HepG2 (cell line): ENCODE results near the gene SCAND1. TPM values are rescaled to one million over a fixed set of nuclear protein-coding genes. Genes with fewer than 3 reads are reported as not detected.

Source experiments
- ELF4 ChIP-seq: sonication (generic); formaldehyde crosslinking; IDR thresholded peaks from 2 replicates; pipeline ENCODE4 v1.5.0; 2020; ENCODE audit warnings: missing genetic modification reagents, mild to moderate bottlenecking, moderate library complexity, borderline replicate concordance
- ETV5 ChIP-seq: IDR thresholded peaks from 2 replicates; pipeline ENCODE4 v1.6.1; 2018; ENCODE audit warnings: missing biosample characterization, missing genetic modification reagents, inconsistent platforms, borderline replicate concordance
- FOSL2 ChIP-seq: sonication (generic); formaldehyde crosslinking; IDR thresholded peaks from 2 replicates; pipeline ENCODE4 v1.4.0; 2020; ENCODE audit warnings: missing genetic modification reagents
- FOXK2 ChIP-seq: fragments of 450-650 bp; IDR thresholded peaks from 2 replicates; pipeline ENCODE4 v1.6.1; 2016
- GTF3A ChIP-seq: sonication (generic); formaldehyde crosslinking; conservative IDR thresholded peaks from 2 replicates; pipeline ENCODE4 v1.4.0; 2020; ENCODE audit warnings: mild to moderate bottlenecking, missing genetic modification reagents
- HBP1 ChIP-seq: IDR thresholded peaks from 2 replicates; pipeline ENCODE4 v1.6.1; 2016; ENCODE audit warnings: low read depth, control low read depth
- HNRNPLL ChIP-seq: fragments of 200-400 bp; formaldehyde crosslinking; IDR thresholded peaks from 2 replicates; pipeline ENCODE4 v1.6.1; 2017; ENCODE audit warnings: mild to moderate bottlenecking, low read depth, low read length; ENCODE audit not compliant: poor library complexity, severe bottlenecking
- KAT2B ChIP-seq: fragments of 150-350 bp; IDR thresholded peaks from 2 replicates; pipeline ENCODE4 v1.6.1; 2014; ENCODE audit warnings: low read depth, low read length, borderline replicate concordance
- KLF16 ChIP-seq, 2 experiments: sonication (generic) in 1 of 2; formaldehyde crosslinking in 1 of 2; IDR thresholded peaks; 2 replicates each; pipeline versions ENCODE4 v1.6.1 to v1.8.0; 2016 to 2023; ENCODE audit warnings: missing genetic modification reagents in 2 of 2, missing compliant biosample characterization in 1 of 2
- PPARG ChIP-seq: conservative IDR thresholded peaks from 2 replicates; pipeline ENCODE4 v1.6.1; 2016; ENCODE audit warnings: missing biosample characterization, missing genetic modification reagents
- PRDM15 ChIP-seq: sonication (generic); formaldehyde crosslinking; IDR thresholded peaks from 2 replicates; pipeline ENCODE4 v1.4.0; 2020; ENCODE audit warnings: missing genetic modification reagents
- RAD51 ChIP-seq: fragments of 450-650 bp; IDR thresholded peaks from 2 replicates; pipeline ENCODE4 v1.6.1; 2016; ENCODE audit warnings: borderline replicate concordance
- U2AF1 ChIP-seq: fragments of 200-400 bp; formaldehyde crosslinking; optimal IDR thresholded peaks from 2 replicates; pipeline ENCODE3; 2017; ENCODE audit warnings: mild to moderate bottlenecking, low read depth, low read length
- YEATS4 ChIP-seq: sonication (generic); formaldehyde crosslinking; IDR thresholded peaks from 2 replicates; pipeline ENCODE4 v1.4.0; 2020; ENCODE audit warnings: missing genetic modification reagents, borderline replicate concordance
- ZFY ChIP-seq: sonication (generic); formaldehyde crosslinking; IDR thresholded peaks from 2 replicates; pipeline ENCODE4 v1.4.0; 2020; ENCODE audit warnings: missing genetic modification reagents
- ZNF33B ChIP-seq: sonication (generic); formaldehyde crosslinking; IDR thresholded peaks from 2 replicates; pipeline ENCODE4 v1.5.1; 2020; ENCODE audit warnings: mild to moderate bottlenecking, missing genetic modification reagents
- ZNF788 ChIP-seq: sonication (generic); formaldehyde crosslinking; IDR thresholded peaks from 2 replicates; pipeline ENCODE4 v1.5.0; 2020; ENCODE audit warnings: mild to moderate bottlenecking, missing genetic modification reagents, borderline replicate concordance
- polyA plus RNA-seq, 8 experiments: library from polyadenylated mRNA; depleted of rRNA in 3 of 8; stranded (reverse) in 7 of 8; unstranded in 1 of 8; fragments of >200 nt; fragmentation: Illumina TruSeq in 4 of 8; extraction: Trizol in 4 of 8; gene quantifications; 2 replicates each; pipeline versions ENCODE4 v1.2.1 to v1.2.3, GENCODE V29; 2011 to 2016; ENCODE audit warnings: low read depth in 4 of 8, missing spikeins in 1 of 8, mixed read lengths in 1 of 8; ENCODE audit not compliant: insufficient read depth in 1 of 8
- total RNA-seq, 5 experiments: library from RNA; depleted of rRNA; stranded (reverse); fragments of >200 nt; fragmentation: Illumina TruSeq; extraction: Trizol; gene quantifications; 2 replicates each; pipeline ENCODE4 v1.2.3, GENCODE V29; 2016; ENCODE audit warnings: low read depth in 1 of 5
- TF ChIP-seq, protein P1 (sequence below), 2 experiments: fragments of 450-650 bp in 1 of 2; sonication (generic) in 1 of 2; formaldehyde crosslinking; IDR thresholded peaks; 2 replicates each; pipeline versions ENCODE4 v1.5.0 to v1.8.0; 2020 to 2022; ENCODE audit warnings: mild to moderate bottlenecking in 1 of 2, missing genetic modification reagents in 1 of 2
- TF ChIP-seq, protein P2 (sequence below): sonication (generic); formaldehyde crosslinking; IDR thresholded peaks from 2 replicates; pipeline ENCODE4 v1.5.0; 2020; ENCODE audit warnings: mild to moderate bottlenecking, low read depth, missing genetic modification reagents, borderline replicate concordance
- TF ChIP-seq, protein P3 (sequence below): sonication (generic); formaldehyde crosslinking; IDR thresholded peaks from 2 replicates; pipeline ENCODE4 v1.4.0; 2020; ENCODE audit warnings: missing genetic modification reagents, borderline replicate concordance

The SCAND1 gene
- total and polyA plus RNA-seq, 2 of the 13 experiments (the other 11 are each of a cell fraction or from before 2014, with no cell fraction given), result 19.3 to 109 TPM

DNA sequence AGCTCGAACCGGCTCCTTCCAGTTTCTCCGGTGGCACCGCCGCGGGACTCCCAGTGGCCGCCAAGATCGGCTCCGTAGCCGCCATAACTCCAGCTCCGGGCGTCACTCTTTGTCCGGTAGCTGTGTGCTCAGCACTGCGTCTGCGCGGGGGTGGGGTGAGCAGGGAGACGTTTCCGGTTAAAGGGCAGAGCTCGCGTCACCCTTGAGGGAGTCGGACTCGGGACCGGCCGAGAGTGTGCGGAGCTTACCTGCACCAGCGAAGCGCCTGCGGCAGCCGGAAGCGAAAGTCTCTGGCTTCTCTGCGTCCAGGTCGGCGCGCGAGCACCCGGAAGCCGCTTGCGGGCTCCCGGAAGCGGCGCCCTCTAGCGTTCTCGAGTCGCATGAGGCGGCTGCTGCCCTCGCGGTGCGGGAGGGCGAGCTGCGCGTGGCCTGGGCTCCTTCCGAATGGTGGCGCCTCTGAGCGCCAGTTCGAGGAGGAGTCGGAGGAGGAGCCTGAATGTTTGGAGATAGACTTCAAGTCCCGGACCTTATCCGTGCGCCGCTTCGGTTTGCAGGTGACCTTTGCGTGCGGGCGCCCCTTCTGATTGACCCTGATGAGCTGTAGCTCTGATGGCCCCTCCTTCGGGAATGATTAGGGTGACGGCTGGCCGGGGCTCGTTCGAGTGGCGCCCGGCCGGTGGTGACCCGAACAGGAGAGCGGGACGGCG lies at the start of gene SCAND1 (continued):
- TF ChIP-seq FOSL2 (CRISPR knock-in tag) (peak; percentile 79), ZNF788 (CRISPR knock-in tag) (peak; percentile 98), RAD51 (no peak), U2AF1 (peak; percentile 97), PPARG (CRISPR knock-in tag) (peak; percentile 76), ETV5 (CRISPR knock-in tag) (peak; percentile 96), ZNF33B (peak; percentile 96), KLF16 (CRISPR knock-in tag; IDR thresholded peaks at IDR 0.05) (peak; percentile 11 to 99; a peak in 3 of 4 replicates), ELF4 (CRISPR knock-in tag) (peak; percentile 93), PRDM15 (peak; percentile 86), HBP1 (peak; percentile 36; the same call in 1 of the 2 replicates), GTF3A (peak; percentile 35; the same call in 1 of the 2 replicates), ZFY (CRISPR knock-in tag) (peak; percentile 84), KAT2B (no peak), YEATS4 (CRISPR knock-in tag) (peak; percentile 93), HNRNPLL (peak; percentile 97), FOXK2 (peak; percentile 44; the same call in 1 of the 2 replicates)
- TF ChIP-seq, protein P1, sequence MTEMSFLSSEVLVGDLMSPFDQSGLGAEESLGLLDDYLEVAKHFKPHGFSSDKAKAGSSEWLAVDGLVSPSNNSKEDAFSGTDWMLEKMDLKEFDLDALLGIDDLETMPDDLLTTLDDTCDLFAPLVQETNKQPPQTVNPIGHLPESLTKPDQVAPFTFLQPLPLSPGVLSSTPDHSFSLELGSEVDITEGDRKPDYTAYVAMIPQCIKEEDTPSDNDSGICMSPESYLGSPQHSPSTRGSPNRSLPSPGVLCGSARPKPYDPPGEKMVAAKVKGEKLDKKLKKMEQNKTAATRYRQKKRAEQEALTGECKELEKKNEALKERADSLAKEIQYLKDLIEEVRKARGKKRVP (CRISPR knock-in tag; IDR thresholded peaks at IDR 0.05), result peak in 1 of 2 experiments; percentile 80; a peak in 1 of 4 replicates
- TF ChIP-seq, protein P2, sequence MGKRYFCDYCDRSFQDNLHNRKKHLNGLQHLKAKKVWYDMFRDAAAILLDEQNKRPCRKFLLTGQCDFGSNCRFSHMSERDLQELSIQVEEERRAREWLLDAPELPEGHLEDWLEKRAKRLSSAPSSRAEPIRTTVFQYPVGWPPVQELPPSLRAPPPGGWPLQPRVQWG (CRISPR knock-in tag), result no peak
- TF ChIP-seq, protein P3, sequence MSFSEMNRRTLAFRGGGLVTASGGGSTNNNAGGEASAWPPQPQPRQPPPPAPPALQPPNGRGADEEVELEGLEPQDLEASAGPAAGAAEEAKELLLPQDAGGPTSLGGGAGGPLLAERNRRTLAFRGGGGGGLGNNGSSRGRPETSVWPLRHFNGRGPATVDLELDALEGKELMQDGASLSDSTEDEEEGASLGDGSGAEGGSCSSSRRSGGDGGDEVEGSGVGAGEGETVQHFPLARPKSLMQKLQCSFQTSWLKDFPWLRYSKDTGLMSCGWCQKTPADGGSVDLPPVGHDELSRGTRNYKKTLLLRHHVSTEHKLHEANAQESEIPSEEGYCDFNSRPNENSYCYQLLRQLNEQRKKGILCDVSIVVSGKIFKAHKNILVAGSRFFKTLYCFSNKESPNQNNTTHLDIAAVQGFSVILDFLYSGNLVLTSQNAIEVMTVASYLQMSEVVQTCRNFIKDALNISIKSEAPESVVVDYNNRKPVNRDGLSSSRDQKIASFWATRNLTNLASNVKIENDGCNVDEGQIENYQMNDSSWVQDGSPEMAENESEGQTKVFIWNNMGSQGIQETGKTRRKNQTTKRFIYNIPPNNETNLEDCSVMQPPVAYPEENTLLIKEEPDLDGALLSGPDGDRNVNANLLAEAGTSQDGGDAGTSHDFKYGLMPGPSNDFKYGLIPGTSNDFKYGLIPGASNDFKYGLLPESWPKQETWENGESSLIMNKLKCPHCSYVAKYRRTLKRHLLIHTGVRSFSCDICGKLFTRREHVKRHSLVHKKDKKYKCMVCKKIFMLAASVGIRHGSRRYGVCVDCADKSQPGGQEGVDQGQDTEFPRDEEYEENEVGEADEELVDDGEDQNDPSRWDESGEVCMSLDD (CRISPR knock-in tag), result peak; percentile 60; the same call in 1 of the 2 replicates
